ENCODE data around the gene OTOGL.
"Not testable (repeated sequence)": the region's sequence is repeated elsewhere in the genome, so short reads cannot be mapped to it uniquely, and the experiment has no call there.

Gene OTOGL

GRCh38 chr12:80293347-80293746, 194.0 kb downstream of the OTOGL start:
- DNase-seq (ENCODE audit: low spot score) (no peak), ATAC-seq (ENCODE audit: low read depth) (no peak)
- no peaks in the 10 kb centered on the region for H3K4me1 ChIP-seq (ENCODE audit: insufficient read depth, poor library complexity, severe bottlenecking)
- H3K27me3 ChIP-seq (ENCODE audit: insufficient read depth, poor library complexity, severe bottlenecking), result no peaks in the 10 kb centered on the region
- H3K4me3 ChIP-seq (ENCODE audit: severe bottlenecking), result no peak overlapping the region
- no peaks in the 10 kb centered on the region for H3K9me3 ChIP-seq (ENCODE audit: severe bottlenecking)
- H3K36me3 ChIP-seq (ENCODE audit: low read depth), result no peaks in the 10 kb centered on the region
- H3K27ac ChIP-seq (ENCODE audit: poor library complexity, severe bottlenecking), result no peak overlapping the region
- no peak for TF ChIP-seq CTCF (IDR thresholded peaks at IDR 0.05; ENCODE audit: poor library complexity, severe bottlenecking)

GRCh38 chr12:80293759-80294158, 194.4 kb downstream of the OTOGL start:
- Histone ChIP-seq H3K27ac (ENCODE audit: poor library complexity, severe bottlenecking) (no peak overlapping the region), H3K36me3 (ENCODE audit: low read depth) (no peaks in the 10 kb centered on the region), H3K9me3 (ENCODE audit: severe bottlenecking) (no peaks in the 10 kb centered on the region), H3K27me3 (ENCODE audit: insufficient read depth, poor library complexity, severe bottlenecking) (no peaks in the 10 kb centered on the region), H3K4me1 (ENCODE audit: insufficient read depth, poor library complexity, severe bottlenecking) (no peaks in the 10 kb centered on the region), H3K4me3 (ENCODE audit: severe bottlenecking) (no peak overlapping the region)
- DNase-seq (ENCODE audit: low spot score) (no peak), ATAC-seq (ENCODE audit: low read depth) (no peak)
- no peak for TF ChIP-seq CTCF (IDR thresholded peaks at IDR 0.05; ENCODE audit: poor library complexity, severe bottlenecking)

GRCh38 chr12:80299219-80299618, 199.9 kb downstream of the OTOGL start:
- Histone ChIP-seq H3K4me3 (ENCODE audit: severe bottlenecking) (no peak overlapping the region), H3K27ac (ENCODE audit: poor library complexity, severe bottlenecking) (no peak overlapping the region), H3K9me3 (ENCODE audit: severe bottlenecking) (no peaks in the 10 kb centered on the region), H3K4me1 (ENCODE audit: insufficient read depth, poor library complexity, severe bottlenecking) (no peaks in the 10 kb centered on the region), H3K27me3 (ENCODE audit: insufficient read depth, poor library complexity, severe bottlenecking) (no peaks in the 10 kb centered on the region), H3K36me3 (ENCODE audit: low read depth) (no peaks in the 10 kb centered on the region)
- no peak for ATAC-seq (ENCODE audit: low read depth)
- no peak for TF ChIP-seq CTCF (IDR thresholded peaks at IDR 0.05; ENCODE audit: poor library complexity, severe bottlenecking)
- no peak for DNase-seq (ENCODE audit: low spot score)

GRCh38 chr12:80299976-80300375, 200.6 kb downstream of the OTOGL start:
- ATAC-seq (ENCODE audit: low read depth) (no peak), DNase-seq (ENCODE audit: low spot score) (no peak)

GRCh38 chr12:80307436-80307835, 208.1 kb downstream of the OTOGL start:
- ATAC-seq (ENCODE audit: low read depth); H3K27me3 ChIP-seq (ENCODE audit: insufficient read depth, poor library complexity, severe bottlenecking): not testable (repeated sequence)

More at GRCh38 chr12:80299976-80300375, 200.6 kb downstream of the OTOGL start:
- TF ChIP-seq CTCF (IDR thresholded peaks at IDR 0.05; ENCODE audit: poor library complexity, severe bottlenecking), result no peak
- no peaks in the 10 kb centered on the region for H3K9me3 ChIP-seq (ENCODE audit: severe bottlenecking)
- no peak overlapping the region for H3K27ac ChIP-seq (ENCODE audit: poor library complexity, severe bottlenecking)
- H3K27me3 ChIP-seq (ENCODE audit: insufficient read depth, poor library complexity, severe bottlenecking), result no peaks in the 10 kb centered on the region
- no peak overlapping the region for H3K4me3 ChIP-seq (ENCODE audit: severe bottlenecking)
- H3K4me1 ChIP-seq (ENCODE audit: insufficient read depth, poor library complexity, severe bottlenecking), result no peaks in the 10 kb centered on the region
- H3K36me3 ChIP-seq (ENCODE audit: low read depth), result no peaks in the 10 kb centered on the region

More at GRCh38 chr12:80307436-80307835, 208.1 kb downstream of the OTOGL start:
- H3K27ac ChIP-seq (ENCODE audit: poor library complexity, severe bottlenecking); H3K4me1 ChIP-seq (ENCODE audit: insufficient read depth, poor library complexity, severe bottlenecking); H3K36me3 ChIP-seq (ENCODE audit: low read depth); DNase-seq (ENCODE audit: low spot score); H3K9me3 ChIP-seq (ENCODE audit: severe bottlenecking); H3K4me3 ChIP-seq (ENCODE audit: severe bottlenecking): not testable (repeated sequence)

All from RWPE2 (cell line).